Activated CD4-positive, alpha-beta memory T cell treated with anti-CD3 and anti-CD28 coated beads for 36 hours (primary cell): ENCODE data around the gene KRT17. TPM values are rescaled to one million over a fixed set of nuclear protein-coding genes. Genes with fewer than 3 reads are reported as not detected.
"Not testable (repeated sequence)": the region's sequence is repeated elsewhere in the genome, so short reads cannot be mapped to it uniquely, and the experiment has no call there.

Experiments used
- CTCF ChIA-PET: fragments of 350-600 bp; sonication (Branson Sonifier 250); formaldehyde crosslinking; loops from one replicate; lab custom pipeline; 2021; ENCODE audit warnings: antibody characterized with exemption, inconsistent platforms; lab: Charles Lee
- POLR2A ChIA-PET: fragments of 350-600 bp; sonication (Branson Sonifier 250); formaldehyde crosslinking; loops from one replicate; lab custom pipeline; 2021; ENCODE audit warnings: antibody characterized with exemption; lab: Charles Lee
- DNase-seq: peaks from one replicate; pipeline ENCODE4 v3.0.0-alpha.2; 2020
- H3K27ac Mint-ChIP-seq: one replicate; pipeline ENCODE4 v1.8.0; 2021; ENCODE audit warnings: mixed read lengths
- H3K27me3 Mint-ChIP-seq: one replicate; pipeline ENCODE4 v1.8.0; 2021; ENCODE audit warnings: mixed read lengths
- H3K36me3 Mint-ChIP-seq: one replicate; pipeline ENCODE4 v1.8.0; 2021; ENCODE audit warnings: mixed read lengths
- H3K4me1 Mint-ChIP-seq: one replicate; pipeline ENCODE4 v1.8.0; 2021; ENCODE audit warnings: low read depth, mixed read lengths
- H3K4me3 Mint-ChIP-seq: one replicate; pipeline ENCODE4 v1.8.0; 2021; ENCODE audit warnings: mild to moderate bottlenecking, mixed read lengths
- H3K9me3 Mint-ChIP-seq: one replicate; pipeline ENCODE4 v1.8.0; 2021; ENCODE audit warnings: mixed read lengths
- intact Hi-C: fragments of 100-400 bp; cut with micrococcal nuclease; formaldehyde crosslinking; loops from one replicate; pipeline ENCODE4 v1.15.1; 2023
- total RNA-seq, 2 experiments: library from RNA; stranded (reverse); gene quantifications; one replicate each; pipeline ENCODE4 v1.2.3, GENCODE V29; 2021

Gene KRT17
- total RNA-seq, 2 experiments from 2014 or later = not detected

GRCh38 chr17:41592601-41593305, 31.6 kb downstream of the KRT17 start:
- no peaks in the 10 kb centered on the region for H3K4me1 Mint-ChIP-seq
- CTCF ChIA-PET = interaction anchor here (1.0 kb wide), 1 partner anchor 270 kb away, joined by 3 read pairs; no protein-coding TSS in a partner anchor
- intact Hi-C loops = no loop called here
- H3K36me3 Mint-ChIP-seq = no peaks in the 10 kb centered on the region
- POLR2A ChIA-PET = no interaction called here
- no peak overlapping the region for H3K27ac Mint-ChIP-seq
- no peak for DNase-seq
- H3K9me3 Mint-ChIP-seq = no peaks in the 10 kb centered on the region
- H3K4me3 Mint-ChIP-seq = no peak overlapping the region
- H3K27me3 Mint-ChIP-seq = peaks cover 4% of the 10 kb centered on the region

- Mint-ChIP-seq H3K36me3 (no peaks in the 10 kb centered on the region), H3K27ac (no peak overlapping the region), H3K4me3 (no peak overlapping the region), H3K4me1 (no peaks in the 10 kb centered on the region), H3K9me3 (no peaks in the 10 kb centered on the region), H3K27me3 (peaks cover 6% of the 10 kb centered on the region)
- intact Hi-C loops = no loop called here
- ChIA-PET CTCF (interaction anchor here (1.2 kb wide), 1 partner anchor 74 kb away, joined by 4 read pairs; no protein-coding TSS in a partner anchor), POLR2A (no interaction called here)
- no peak for DNase-seq
Measured at GRCh38 chr17:41589301-41589700, 35.1 kb downstream of the KRT17 start.

- POLR2A ChIA-PET = interaction anchor here (0.6 kb wide), 1 partner anchor 9 kb away, joined by 3 read pairs; no protein-coding TSS in a partner anchor
- CTCF ChIA-PET = interaction anchor here (1.2 kb wide), 1 partner anchor 75 kb away, joined by 4 read pairs; no protein-coding TSS in a partner anchor
- intact Hi-C loops = no loop called here
- Mint-ChIP-seq H3K4me1 (no peaks in the 10 kb centered on the region), H3K27ac (no peak overlapping the region), H3K9me3 (no peaks in the 10 kb centered on the region), H3K27me3 (peaks cover 10% of the 10 kb centered on the region), H3K4me3 (no peak overlapping the region), H3K36me3 (no peaks in the 10 kb centered on the region)
- DNase-seq = no peak
Measured at GRCh38 chr17:41588126-41588810, 36.1 kb downstream of the KRT17 start.

DNA sequence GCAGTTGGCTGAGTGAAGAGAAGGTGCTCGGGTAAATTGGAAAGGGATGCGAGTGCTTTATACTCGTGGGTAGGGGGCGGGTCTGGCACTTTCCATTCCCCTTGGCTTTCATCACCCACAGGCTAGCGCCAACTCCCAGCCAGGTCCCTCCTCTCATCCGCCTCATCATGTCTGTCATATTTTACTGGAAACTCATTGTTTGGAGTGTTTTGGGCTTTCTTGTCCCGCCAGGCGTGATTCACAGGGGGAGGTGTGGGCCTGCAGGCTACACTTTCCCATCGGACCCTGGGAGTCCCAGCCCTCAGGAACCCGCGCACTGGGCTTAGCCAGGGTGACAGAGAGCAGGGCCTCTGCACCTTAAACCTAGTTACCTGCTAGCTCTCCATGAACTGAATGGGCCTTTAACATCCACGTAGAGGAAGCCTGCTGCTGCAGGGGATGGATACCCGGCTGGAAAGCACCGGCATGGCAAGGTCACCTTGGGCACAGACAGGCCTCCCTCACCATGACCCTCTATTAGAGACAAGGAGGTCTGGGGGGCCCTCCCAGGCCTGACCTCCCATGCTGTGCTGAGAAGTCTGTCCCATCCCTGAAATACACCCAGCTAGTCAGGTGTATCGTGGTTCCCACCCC, 37.4 kb downstream of the KRT17 start, which contains the start of gene KRT14:
TSS of gene KRT14 (minus strand) at position 33 of the 633 bp plus-strand sequence. CDS start 61 bp downstream, outside the sequence.
- no peaks in the 10 kb centered on the region for H3K9me3 Mint-ChIP-seq
- H3K4me1 Mint-ChIP-seq = no peaks in the 10 kb centered on the region
- intact Hi-C loops = no loop called here
- no peak within 1 kb of the TSS for H3K27ac Mint-ChIP-seq
- H3K4me3 Mint-ChIP-seq = no peak within 1 kb of the TSS
- H3K36me3 Mint-ChIP-seq = no peaks in the 10 kb centered on the region
- ChIA-PET CTCF (no interaction called here), POLR2A (no interaction called here)
- peaks cover 10% of the 10 kb centered on the region for H3K27me3 Mint-ChIP-seq
- DNase-seq = no peak

- CTCF ChIA-PET = interaction anchor here (1.5 kb wide), 1 partner anchor 77 kb away, joined by 3 read pairs; no protein-coding TSS in a partner anchor
- Mint-ChIP-seq H3K9me3 (no peaks in the 10 kb centered on the region), H3K27ac (no peak overlapping the region), H3K36me3 (no peaks in the 10 kb centered on the region), H3K27me3 (peaks cover 10% of the 10 kb centered on the region), H3K4me3 (no peak overlapping the region), H3K4me1 (no peaks in the 10 kb centered on the region)
- DNase-seq = no peak
- POLR2A ChIA-PET = no interaction called here
- intact Hi-C loops = no loop called here
Measured at GRCh38 chr17:41585301-41586056, 38.9 kb downstream of the KRT17 start.

- intact Hi-C loops, DNase-seq, H3K4me3 Mint-ChIP-seq, H3K9me3 Mint-ChIP-seq, POLR2A ChIA-PET, H3K36me3 Mint-ChIP-seq, H3K27ac Mint-ChIP-seq, H3K4me1 Mint-ChIP-seq: not testable (repeated sequence)
- CTCF ChIA-PET = interaction anchor here (1.5 kb wide), 1 partner anchor 79 kb away, joined by 3 read pairs; no protein-coding TSS in a partner anchor
- peaks cover 10% of the 10 kb centered on the region for H3K27me3 Mint-ChIP-seq
Measured at GRCh38 chr17:41584331-41584927, 39.9 kb downstream of the KRT17 start.

- ChIA-PET POLR2A (no interaction called here), CTCF (interaction anchor here (0.7 kb wide), 1 partner anchor 65 kb away, joined by 3 read pairs; no protein-coding TSS in a partner anchor)
- Mint-ChIP-seq H3K36me3 (no peaks in the 10 kb centered on the region), H3K27me3 (peaks cover 11% of the 10 kb centered on the region), H3K4me3 (no peak overlapping the region), H3K4me1 (no peaks in the 10 kb centered on the region), H3K27ac (no peak overlapping the region), H3K9me3 (no peaks in the 10 kb centered on the region)
- intact Hi-C loops = no loop called here
- no peak for DNase-seq
Measured at GRCh38 chr17:41583137-41584127, 40.9 kb downstream of the KRT17 start.

- peaks cover 17% of the 10 kb centered on the region for H3K27me3 Mint-ChIP-seq
- CTCF ChIA-PET = interaction anchor here (1.1 to 2.1 kb wide), 3 partner anchors 67 to 82 kb away, joined by 4 to 10 read pairs (median 6); no protein-coding TSS in a partner anchor
- POLR2A ChIA-PET, H3K36me3 Mint-ChIP-seq, intact Hi-C loops, H3K4me3 Mint-ChIP-seq, H3K4me1 Mint-ChIP-seq, H3K9me3 Mint-ChIP-seq, H3K27ac Mint-ChIP-seq, DNase-seq: not testable (repeated sequence)
Measured at GRCh38 chr17:41582061-41582968, 42.1 kb downstream of the KRT17 start.

- no peak overlapping the region for H3K27ac Mint-ChIP-seq
- no peaks in the 10 kb centered on the region for H3K9me3 Mint-ChIP-seq
- no peaks in the 10 kb centered on the region for H3K36me3 Mint-ChIP-seq
- peaks cover 21% of the 10 kb centered on the region for H3K27me3 Mint-ChIP-seq
- CTCF ChIA-PET = interaction anchor here (0.6 to 2.1 kb wide), 5 partner anchors 13 to 83 kb away, joined by 3 to 10 read pairs (median 6); no protein-coding TSS in a partner anchor
- H3K4me3 Mint-ChIP-seq = no peak overlapping the region
- DNase-seq = no peak
- H3K4me1 Mint-ChIP-seq = no peaks in the 10 kb centered on the region
- intact Hi-C loops = no loop called here
- POLR2A ChIA-PET = no interaction called here
Measured at GRCh38 chr17:41581366-41582060, 42.9 kb downstream of the KRT17 start.
